Neural cell (in vitro differentiated cells): ENCODE measurements around the gene ENDOU. TPM values are rescaled to one million over a fixed set of nuclear protein-coding genes. Genes with fewer than 3 reads are reported as not detected.
A peak's percentile ranks its signal among the peaks of the same experiment; 100 is the strongest.

Experiments used
- H2AFZ ChIP-seq: fragments of 200-600, 300-800 bp; sonication (generic), shearing (Covaris generic); 2 replicates; pipeline ENCODE4 v1.6.0; 2014; ENCODE audit warnings: low read depth, mild to moderate bottlenecking, antibody characterized with exemption, low read length, moderate library complexity
- H3F3A ChIP-seq: fragments of 200-600 bp; shearing (Covaris generic); 2 replicates; pipeline ENCODE4 v1.6.1; 2016; ENCODE audit warnings: mild to moderate bottlenecking, moderate library complexity, mixed read lengths, antibody characterized with exemption, low read length; ENCODE audit not compliant: insufficient read depth, poor library complexity, severe bottlenecking
- H3K27ac ChIP-seq: fragments of 200-600, 300-800 bp; sonication (generic), shearing (Covaris generic); 2 replicates; pipeline ENCODE4 v1.5.1; 2014; ENCODE audit warnings: mild to moderate bottlenecking, low read length, moderate library complexity
- H3K27me3 ChIP-seq: fragments of 300-800, 200-600 bp; sonication (generic), shearing (Covaris generic); 2 replicates; pipeline ENCODE4 v1.6.0; 2014; ENCODE audit warnings: mild to moderate bottlenecking, low read depth, low read length, moderate library complexity; ENCODE audit not compliant: insufficient read depth
- H3K36me3 ChIP-seq: fragments of 300-800, 200-600 bp; sonication (generic), shearing (Covaris generic); 2 replicates; pipeline ENCODE4 v1.5.1; 2014; ENCODE audit warnings: mild to moderate bottlenecking, antibody characterized with exemption, low read length, moderate library complexity; ENCODE audit not compliant: insufficient read depth
- H3K4me2 ChIP-seq: fragments of 300-800, 200-600 bp; sonication (generic), shearing (Covaris generic); 2 replicates; pipeline ENCODE4 v1.6.0; 2014; ENCODE audit warnings: mild to moderate bottlenecking, low read length
- H3K4me3 ChIP-seq: fragments of 300-800, 200-600 bp; sonication (generic), shearing (Covaris generic); 2 replicates; pipeline ENCODE4 v1.5.1; 2014; ENCODE audit warnings: mild to moderate bottlenecking, low read length, moderate library complexity
- H3K79me2 ChIP-seq: fragments of 200-600 bp; shearing (Covaris generic); replicated peaks from 2 replicates; pipeline ENCODE4 v1.6.0; 2014; ENCODE audit warnings: mild to moderate bottlenecking, low read length, moderate library complexity; ENCODE audit not compliant: insufficient read depth
- H3K9ac ChIP-seq: fragments of 300-800, 200-600 bp; sonication (generic), shearing (Covaris generic); 2 replicates; pipeline ENCODE4 v1.6.1; 2016; ENCODE audit warnings: mild to moderate bottlenecking, low read length, mixed read lengths
- H3K9me2 ChIP-seq: fragments of 200-600 bp; shearing (Covaris generic); 2 replicates; pipeline ENCODE4 v1.6.1; 2016; ENCODE audit warnings: mild to moderate bottlenecking, low read length, mixed read lengths; ENCODE audit not compliant: insufficient read depth
- H3K9me3 ChIP-seq: fragments of 200-600, 300-800 bp; sonication (generic), shearing (Covaris generic); 2 replicates; pipeline ENCODE4 v1.6.1; 2016; ENCODE audit warnings: mild to moderate bottlenecking, mixed run types, low read length, moderate library complexity, mixed read lengths
- H4K20me1 ChIP-seq: fragments of 200-600 bp; shearing (Covaris generic); 2 replicates; pipeline ENCODE4 v1.6.1; 2016; ENCODE audit warnings: mild to moderate bottlenecking, mixed run types; ENCODE audit not compliant: insufficient read depth
- EP300 ChIP-seq: fragments of 450-650 bp; conservative IDR thresholded peaks from 2 replicates; pipeline ENCODE4 v1.6.1; 2014; ENCODE audit warnings: antibody characterized with exemption, mild to moderate bottlenecking, moderate library complexity; ENCODE audit not compliant: poor library complexity, severe bottlenecking
- EZH2 ChIP-seq: fragments of 200-600, 300-800 bp; shearing (Covaris generic), sonication (generic); IDR thresholded peaks from 2 replicates; pipeline ENCODE4 v1.6.1; 2014; ENCODE audit warnings: antibody characterized with exemption, low read length, borderline replicate concordance, mild to moderate bottlenecking; ENCODE audit not compliant: insufficient read depth, poor library complexity, severe bottlenecking
- POLR2AphosphoS5 ChIP-seq: IDR thresholded peaks from 2 replicates; pipeline ENCODE4 v1.6.1; 2012
- RAD21 ChIP-seq: fragments of 450-650 bp; conservative IDR thresholded peaks from 2 replicates; pipeline ENCODE4 v1.6.1; 2014; ENCODE audit warnings: antibody characterized with exemption, mild to moderate bottlenecking, moderate library complexity
- REST ChIP-seq: IDR thresholded peaks from 2 replicates; pipeline ENCODE4 v1.6.1; 2012; ENCODE audit warnings: borderline replicate concordance
- SMC3 ChIP-seq: fragments of 450-650 bp; conservative IDR thresholded peaks from 2 replicates; pipeline ENCODE4 v1.6.1; 2014; ENCODE audit warnings: antibody characterized with exemption, mild to moderate bottlenecking, moderate library complexity; ENCODE audit not compliant: poor library complexity
- TAF1 ChIP-seq: IDR thresholded peaks from 2 replicates; pipeline ENCODE4 v1.6.1; 2012; ENCODE audit warnings: low read depth
- polyA plus RNA-seq: library from polyadenylated mRNA; depleted of rRNA; stranded (reverse); fragments of >200 nt; gene quantifications from 2 replicates; pipeline ENCODE4 v1.2.3, GENCODE V29; 2014
- TF ChIP-seq, protein P1 (sequence below): fragments of 450-650 bp; IDR thresholded peaks from 2 replicates; pipeline ENCODE4 v1.5.1; 2014; ENCODE audit warnings: antibody characterized with exemption, mild to moderate bottlenecking, moderate library complexity; ENCODE audit not compliant: poor library complexity, severe bottlenecking

Gene ENDOU
- polyA plus RNA-seq, 1 donor from 2014 or later, result not detected

DNA sequence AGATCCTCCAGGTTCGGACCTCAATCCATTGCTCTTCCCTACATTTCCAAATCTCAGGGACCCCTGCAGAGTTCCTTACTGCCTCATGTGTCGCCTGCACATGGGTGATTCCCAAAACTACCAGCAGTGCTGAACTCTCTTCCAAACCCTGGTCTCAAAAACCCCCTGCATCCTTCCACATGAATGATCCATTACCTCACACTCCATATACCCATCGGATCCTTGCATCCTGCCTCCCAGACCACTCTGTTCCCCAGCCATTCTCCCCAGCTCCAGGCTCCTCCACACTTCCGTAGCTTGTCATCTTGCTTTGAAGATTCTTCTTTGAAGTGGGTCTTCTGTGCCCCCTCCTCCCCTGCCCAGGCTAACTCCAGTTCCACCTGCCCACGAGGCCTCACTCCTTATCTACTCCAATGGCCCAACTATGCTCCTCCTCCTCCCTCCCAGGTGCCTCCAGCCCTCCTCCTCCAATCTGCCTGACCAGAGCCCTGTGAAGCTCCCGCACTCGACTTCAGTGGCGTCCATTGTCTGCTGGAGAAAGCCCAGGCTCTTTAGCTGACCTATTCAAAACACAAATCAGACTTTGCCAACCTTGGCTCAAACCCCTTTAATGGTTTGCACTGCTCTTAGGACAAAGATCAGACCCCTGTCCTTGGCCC lies 19.6 kb upstream of the ENDOU start:
- H3K27ac ChIP-seq, result no peak overlapping the region
- no peaks in the 10 kb centered on the region for H3F3A ChIP-seq
- TF ChIP-seq RAD21 (no peak), TAF1 (no peak), EZH2 (no peak), REST (no peak), SMC3 (no peak), POLR2AphosphoS5 (no peak), EP300 (no peak)
- TF ChIP-seq, protein P1, sequence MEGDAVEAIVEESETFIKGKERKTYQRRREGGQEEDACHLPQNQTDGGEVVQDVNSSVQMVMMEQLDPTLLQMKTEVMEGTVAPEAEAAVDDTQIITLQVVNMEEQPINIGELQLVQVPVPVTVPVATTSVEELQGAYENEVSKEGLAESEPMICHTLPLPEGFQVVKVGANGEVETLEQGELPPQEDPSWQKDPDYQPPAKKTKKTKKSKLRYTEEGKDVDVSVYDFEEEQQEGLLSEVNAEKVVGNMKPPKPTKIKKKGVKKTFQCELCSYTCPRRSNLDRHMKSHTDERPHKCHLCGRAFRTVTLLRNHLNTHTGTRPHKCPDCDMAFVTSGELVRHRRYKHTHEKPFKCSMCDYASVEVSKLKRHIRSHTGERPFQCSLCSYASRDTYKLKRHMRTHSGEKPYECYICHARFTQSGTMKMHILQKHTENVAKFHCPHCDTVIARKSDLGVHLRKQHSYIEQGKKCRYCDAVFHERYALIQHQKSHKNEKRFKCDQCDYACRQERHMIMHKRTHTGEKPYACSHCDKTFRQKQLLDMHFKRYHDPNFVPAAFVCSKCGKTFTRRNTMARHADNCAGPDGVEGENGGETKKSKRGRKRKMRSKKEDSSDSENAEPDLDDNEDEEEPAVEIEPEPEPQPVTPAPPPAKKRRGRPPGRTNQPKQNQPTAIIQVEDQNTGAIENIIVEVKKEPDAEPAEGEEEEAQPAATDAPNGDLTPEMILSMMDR, result no peak
- no peak overlapping the region for H3K4me2 ChIP-seq
- no peak overlapping the region for H2AFZ ChIP-seq
- no peaks in the 10 kb centered on the region for H3K9me2 ChIP-seq
- H3K36me3 ChIP-seq, result no peaks in the 10 kb centered on the region
- H3K4me3 ChIP-seq, result no peak overlapping the region
- no peaks in the 10 kb centered on the region for H3K27me3 ChIP-seq
- H3K9me3 ChIP-seq, result no peaks in the 10 kb centered on the region
- no peak overlapping the region for H3K9ac ChIP-seq
- H4K20me1 ChIP-seq, result no peaks in the 10 kb centered on the region
- H3K79me2 ChIP-seq, result no peaks in the 10 kb centered on the region

DNA sequence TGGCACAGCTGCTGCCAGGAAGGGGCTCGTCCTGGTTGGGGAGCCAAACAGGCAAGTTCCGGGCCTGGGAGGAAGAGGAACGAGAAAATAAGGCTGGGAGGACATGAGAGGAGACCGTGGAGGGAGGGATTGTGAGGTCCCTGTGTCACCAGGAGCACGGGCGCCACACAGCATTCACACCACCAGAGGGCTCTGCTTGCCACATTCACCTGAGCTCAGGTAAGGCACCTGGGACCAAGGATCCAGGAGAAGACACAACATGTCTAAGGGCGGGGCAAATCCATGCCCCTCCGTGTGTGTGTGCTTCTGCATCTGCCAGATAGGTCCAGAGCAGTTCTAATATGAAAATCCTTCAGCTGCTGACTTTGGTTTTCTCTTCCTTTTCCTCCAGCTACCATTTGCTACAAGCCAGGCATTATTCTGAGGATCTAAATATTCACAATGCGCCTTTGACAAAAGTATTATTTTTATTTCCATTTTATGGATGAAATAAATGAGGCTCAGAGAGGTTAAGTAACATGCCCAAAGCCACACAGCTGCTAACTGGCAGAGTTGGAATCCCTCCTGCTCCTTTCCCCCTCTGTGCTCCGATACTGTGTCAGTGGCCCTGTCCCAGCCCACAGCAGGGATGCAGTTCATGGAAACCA lies 18.8 kb upstream of the ENDOU start:
- TF ChIP-seq RAD21, result peak; percentile 67
- peak; percentile 78 for TF ChIP-seq SMC3
- TF ChIP-seq REST, result no peak
- TF ChIP-seq POLR2AphosphoS5, result no peak
- TF ChIP-seq, protein P1, result peak; percentile 70
- Histone ChIP-seq H3F3A (no peaks in the 10 kb centered on the region), H2AFZ (no peak overlapping the region), H3K9me3 (no peaks in the 10 kb centered on the region), H3K4me2 (no peak overlapping the region), H3K79me2 (no peaks in the 10 kb centered on the region), H3K9me2 (no peaks in the 10 kb centered on the region), H3K27me3 (no peaks in the 10 kb centered on the region), H4K20me1 (no peaks in the 10 kb centered on the region), H3K27ac (no peak overlapping the region), H3K9ac (no peak overlapping the region), H3K36me3 (no peaks in the 10 kb centered on the region), H3K4me3 (no peak overlapping the region)
